Measurements from ENCODE around the gene OR9Q1.

Gene OR9Q1

GRCh38 chr11:58003591-58003990 lies 20.1 kb upstream of the OR9Q1 start:
- Histone ChIP-seq H3K27ac (ENCODE audit: extremely low read depth, low read depth, low read length) (no peak overlapping the region), H3K36me3 (ENCODE audit: control insufficient read depth in 2 of 2, insufficient read depth in 1 of 2, low read length in 2 of 2) (no peaks in the 10 kb centered on the region), H3K4me1 (ENCODE audit: control insufficient read depth, insufficient read depth, low read length) (no peaks in the 10 kb centered on the region), H3K4me3 (ENCODE audit: low read depth, low read length) (no peak overlapping the region), H3K9me3 (ENCODE audit: control insufficient read depth, insufficient read depth, low read depth, low read length) (no peaks in the 10 kb centered on the region)
- CTCF ChIA-PET, result no interaction called here
- POLR2A ChIA-PET, result no interaction called here
- TF ChIP-seq ZFP37 (tag by site-specific recombination; IDR thresholded peaks at IDR 0.05), result no peak

DNA sequence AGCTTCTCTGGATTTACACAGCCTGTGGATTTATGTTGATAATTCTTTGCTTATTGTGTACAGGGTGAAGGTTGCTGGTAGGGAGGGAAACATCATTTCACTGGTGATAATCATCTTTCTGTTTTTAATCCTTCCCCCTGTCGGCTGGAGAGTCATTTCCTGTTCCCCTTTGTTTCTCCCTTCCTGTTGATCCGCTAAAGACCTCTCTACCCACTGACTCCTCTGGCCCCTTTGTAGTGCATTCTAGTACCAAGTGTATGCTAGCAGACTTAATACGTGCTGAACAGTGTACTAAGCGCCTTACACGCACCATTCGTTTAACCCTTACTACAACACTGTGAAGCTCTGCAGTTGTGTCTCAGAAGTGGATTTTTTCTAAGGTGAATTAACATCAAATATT lies 19.0 kb upstream of the OR9Q1 start:
- CTCF ChIA-PET, result interaction anchor here (0.7 kb wide), 1 partner anchor 1118 kb away, joined by 3 read pairs; no protein-coding TSS in a partner anchor
- no peaks in the 10 kb centered on the region for H3K4me1 ChIP-seq (ENCODE audit: control insufficient read depth, insufficient read depth, low read length)
- POLR2A ChIA-PET, result no interaction called here
- H3K4me3 ChIP-seq (ENCODE audit: low read depth, low read length), result no peak overlapping the region
- H3K36me3 ChIP-seq (ENCODE audit: control insufficient read depth in 2 of 2, insufficient read depth in 1 of 2, low read length in 2 of 2), result no peaks in the 10 kb centered on the region
- TF ChIP-seq ZNF157 (tag by site-specific recombination; IDR thresholded peaks at IDR 0.05), result peak; percentile 53
- TF ChIP-seq TCF7L2 (IDR thresholded peaks at IDR 0.05; ENCODE audit: borderline replicate concordance, low read depth, low read length), result no peak
- no peak overlapping the region for H3K27ac ChIP-seq (ENCODE audit: extremely low read depth, low read depth, low read length)
- H3K9me3 ChIP-seq (ENCODE audit: control insufficient read depth, insufficient read depth, low read depth, low read length), result no peaks in the 10 kb centered on the region

- no peaks in the 10 kb centered on the region for H3K4me1 ChIP-seq (ENCODE audit: control insufficient read depth, insufficient read depth, low read length)
- CTCF ChIA-PET, result interaction anchor here (0.5 kb wide), 1 partner anchor 547 kb away, joined by 4 read pairs; the partner anchor contains the start of gene RTN4RL2
- POLR2A ChIA-PET, result no interaction called here
- H3K27ac ChIP-seq (ENCODE audit: extremely low read depth, low read depth, low read length), result no peak overlapping the region
- no peaks in the 10 kb centered on the region for H3K36me3 ChIP-seq (ENCODE audit: control insufficient read depth in 2 of 2, insufficient read depth in 1 of 2, low read length in 2 of 2)
- TF ChIP-seq ZBTB48 (tag by site-specific recombination; IDR thresholded peaks at IDR 0.05) (no peak), ZNF830 (tag by site-specific recombination; IDR thresholded peaks at IDR 0.05; ENCODE audit: low read depth) (no peak), KLF7 (tag by site-specific recombination; IDR thresholded peaks at IDR 0.05; ENCODE audit: borderline replicate concordance) (no peak), ZFHX2 (tag by site-specific recombination; conservative IDR thresholded peaks at IDR 0.05) (no peak), ZNF561 (tag by site-specific recombination; IDR thresholded peaks at IDR 0.05; ENCODE audit: borderline replicate concordance) (no peak), MEIS1 (CRISPR knock-in tag; IDR thresholded peaks at IDR 0.05; ENCODE audit: borderline replicate concordance) (no peak), ZNF169 (tag by site-specific recombination; IDR thresholded peaks at IDR 0.05) (no peak), ZNF391 (tag by site-specific recombination; IDR thresholded peaks at IDR 0.05; ENCODE audit: borderline replicate concordance, low read depth) (no peak), ZNF121 (tag by site-specific recombination; IDR thresholded peaks at IDR 0.05) (no peak), ZNF677 (tag by site-specific recombination; IDR thresholded peaks at IDR 0.05) (no peak), KLF10 (tag by site-specific recombination; IDR thresholded peaks at IDR 0.05) (no peak), ZNF560 (tag by site-specific recombination; IDR thresholded peaks at IDR 0.05; ENCODE audit: borderline replicate concordance) (no peak), ZNF157 (tag by site-specific recombination; IDR thresholded peaks at IDR 0.05) (no peak), ZNF248 (tag by site-specific recombination; IDR thresholded peaks at IDR 0.05) (no peak), HOXA7 (CRISPR knock-in tag; IDR thresholded peaks at IDR 0.05; ENCODE audit: borderline replicate concordance) (no peak), ZNF184 (tag by site-specific recombination; IDR thresholded peaks at IDR 0.05) (no peak)
- TF ChIP-seq, protein P1, sequence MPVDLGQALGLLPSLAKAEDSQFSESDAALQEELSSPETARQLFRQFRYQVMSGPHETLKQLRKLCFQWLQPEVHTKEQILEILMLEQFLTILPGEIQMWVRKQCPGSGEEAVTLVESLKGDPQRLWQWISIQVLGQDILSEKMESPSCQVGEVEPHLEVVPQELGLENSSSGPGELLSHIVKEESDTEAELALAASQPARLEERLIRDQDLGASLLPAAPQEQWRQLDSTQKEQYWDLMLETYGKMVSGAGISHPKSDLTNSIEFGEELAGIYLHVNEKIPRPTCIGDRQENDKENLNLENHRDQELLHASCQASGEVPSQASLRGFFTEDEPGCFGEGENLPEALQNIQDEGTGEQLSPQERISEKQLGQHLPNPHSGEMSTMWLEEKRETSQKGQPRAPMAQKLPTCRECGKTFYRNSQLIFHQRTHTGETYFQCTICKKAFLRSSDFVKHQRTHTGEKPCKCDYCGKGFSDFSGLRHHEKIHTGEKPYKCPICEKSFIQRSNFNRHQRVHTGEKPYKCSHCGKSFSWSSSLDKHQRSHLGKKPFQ (tag by site-specific recombination; IDR thresholded peaks at IDR 0.05), result no peak
- H3K4me3 ChIP-seq (ENCODE audit: low read depth, low read length), result no peak overlapping the region
- no peaks in the 10 kb centered on the region for H3K9me3 ChIP-seq (ENCODE audit: control insufficient read depth, insufficient read depth, low read depth, low read length)
These were observed 16.7 kb upstream of the OR9Q1 start for GRCh38 chr11:58006940-58007339.

DNA sequence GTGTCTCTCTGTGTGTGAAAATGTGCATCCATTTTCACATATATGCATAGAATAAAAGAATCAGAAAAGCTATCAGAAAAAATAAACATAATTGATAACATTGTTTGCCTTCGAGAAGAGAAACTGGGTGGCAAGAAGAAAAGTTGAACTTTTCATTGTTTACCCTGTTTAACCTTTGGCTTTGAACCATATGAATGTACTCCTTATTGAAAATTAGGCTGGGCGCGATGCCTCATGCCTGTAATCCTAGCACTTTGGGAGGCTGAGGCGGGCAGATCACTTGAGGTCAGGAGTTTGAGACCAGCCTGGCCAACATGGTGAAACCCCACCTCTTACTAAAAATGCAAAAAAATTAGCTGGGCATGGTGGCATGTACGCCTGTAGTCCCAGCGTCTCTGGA lies 11.9 kb upstream of the OR9Q1 start:
- Histone ChIP-seq H3K36me3 (ENCODE audit: control insufficient read depth in 2 of 2, insufficient read depth in 1 of 2, low read length in 2 of 2) (no peaks in the 10 kb centered on the region), H3K4me1 (ENCODE audit: control insufficient read depth, insufficient read depth, low read length) (no peaks in the 10 kb centered on the region), H3K9me3 (ENCODE audit: control insufficient read depth, insufficient read depth, low read depth, low read length) (no peaks in the 10 kb centered on the region), H3K4me3 (ENCODE audit: low read depth, low read length) (no peak overlapping the region), H3K27ac (ENCODE audit: extremely low read depth, low read depth, low read length) (no peak overlapping the region)
- ChIA-PET CTCF (no interaction called here), POLR2A (no interaction called here)
- TF ChIP-seq ZNF16 (tag by site-specific recombination; IDR thresholded peaks at IDR 0.05; ENCODE audit: low read depth) (no peak), ZNF184 (tag by site-specific recombination; IDR thresholded peaks at IDR 0.05) (no peak), HOXA7 (CRISPR knock-in tag; IDR thresholded peaks at IDR 0.05; ENCODE audit: borderline replicate concordance) (no peak), ZNF19 (tag by site-specific recombination; IDR thresholded peaks at IDR 0.05; ENCODE audit: low read depth) (no peak)
- TF ChIP-seq, protein P2, sequence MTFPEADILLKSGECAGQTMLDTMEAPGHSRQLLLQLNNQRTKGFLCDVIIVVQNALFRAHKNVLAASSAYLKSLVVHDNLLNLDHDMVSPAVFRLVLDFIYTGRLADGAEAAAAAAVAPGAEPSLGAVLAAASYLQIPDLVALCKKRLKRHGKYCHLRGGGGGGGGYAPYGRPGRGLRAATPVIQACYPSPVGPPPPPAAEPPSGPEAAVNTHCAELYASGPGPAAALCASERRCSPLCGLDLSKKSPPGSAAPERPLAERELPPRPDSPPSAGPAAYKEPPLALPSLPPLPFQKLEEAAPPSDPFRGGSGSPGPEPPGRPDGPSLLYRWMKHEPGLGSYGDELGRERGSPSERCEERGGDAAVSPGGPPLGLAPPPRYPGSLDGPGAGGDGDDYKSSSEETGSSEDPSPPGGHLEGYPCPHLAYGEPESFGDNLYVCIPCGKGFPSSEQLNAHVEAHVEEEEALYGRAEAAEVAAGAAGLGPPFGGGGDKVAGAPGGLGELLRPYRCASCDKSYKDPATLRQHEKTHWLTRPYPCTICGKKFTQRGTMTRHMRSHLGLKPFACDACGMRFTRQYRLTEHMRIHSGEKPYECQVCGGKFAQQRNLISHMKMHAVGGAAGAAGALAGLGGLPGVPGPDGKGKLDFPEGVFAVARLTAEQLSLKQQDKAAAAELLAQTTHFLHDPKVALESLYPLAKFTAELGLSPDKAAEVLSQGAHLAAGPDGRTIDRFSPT (tag by site-specific recombination; IDR thresholded peaks at IDR 0.05), result no peak
- TF ChIP-seq, protein P3, sequence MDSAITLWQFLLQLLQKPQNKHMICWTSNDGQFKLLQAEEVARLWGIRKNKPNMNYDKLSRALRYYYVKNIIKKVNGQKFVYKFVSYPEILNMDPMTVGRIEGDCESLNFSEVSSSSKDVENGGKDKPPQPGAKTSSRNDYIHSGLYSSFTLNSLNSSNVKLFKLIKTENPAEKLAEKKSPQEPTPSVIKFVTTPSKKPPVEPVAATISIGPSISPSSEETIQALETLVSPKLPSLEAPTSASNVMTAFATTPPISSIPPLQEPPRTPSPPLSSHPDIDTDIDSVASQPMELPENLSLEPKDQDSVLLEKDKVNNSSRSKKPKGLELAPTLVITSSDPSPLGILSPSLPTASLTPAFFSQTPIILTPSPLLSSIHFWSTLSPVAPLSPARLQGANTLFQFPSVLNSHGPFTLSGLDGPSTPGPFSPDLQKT (IDR thresholded peaks at IDR 0.05; ENCODE audit: borderline replicate concordance, low read depth, low read length), result no peak
- TF ChIP-seq, protein P1 (tag by site-specific recombination; IDR thresholded peaks at IDR 0.05), result no peak
